HG02642 (cell line): ENCODE results near the gene PCDH12.
A peak's percentile ranks its signal among the peaks of the same experiment; 100 is the strongest.

Source experiments
- ATAC-seq: cut with Tn5 transposase; IDR thresholded peaks from one replicate; pipeline ENCODE4 v1.9.1; 2021; ENCODE audit warnings: mild to moderate bottlenecking; ENCODE audit not compliant: unreplicated experiment, poor library complexity

The PCDH12 gene

DNA sequence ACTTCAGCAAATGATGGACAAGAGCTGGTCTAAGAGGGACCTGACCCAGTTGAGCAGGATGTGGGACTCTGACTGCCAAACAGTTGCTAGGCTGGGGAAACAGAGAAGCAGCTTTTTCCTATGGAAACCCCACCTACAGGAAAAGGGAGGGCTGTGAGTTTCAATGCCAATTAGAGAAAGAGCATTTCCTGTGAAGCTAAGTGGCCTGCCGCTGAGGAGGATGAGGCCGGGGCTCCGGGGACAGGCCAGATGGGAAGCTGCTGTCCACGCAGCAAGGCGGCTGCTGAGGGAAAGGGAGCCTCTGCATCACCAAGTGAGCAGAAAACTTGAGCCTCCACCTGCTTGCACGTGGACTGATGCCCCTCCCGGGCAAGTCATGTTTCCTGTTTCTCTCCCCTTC, at the start of gene PCDH12:
TSS of gene PCDH12 (minus strand) at position 90 of the 400 bp plus-strand sequence. CDS start 351 bp downstream, outside the sequence.
- no peak for ATAC-seq

DNA sequence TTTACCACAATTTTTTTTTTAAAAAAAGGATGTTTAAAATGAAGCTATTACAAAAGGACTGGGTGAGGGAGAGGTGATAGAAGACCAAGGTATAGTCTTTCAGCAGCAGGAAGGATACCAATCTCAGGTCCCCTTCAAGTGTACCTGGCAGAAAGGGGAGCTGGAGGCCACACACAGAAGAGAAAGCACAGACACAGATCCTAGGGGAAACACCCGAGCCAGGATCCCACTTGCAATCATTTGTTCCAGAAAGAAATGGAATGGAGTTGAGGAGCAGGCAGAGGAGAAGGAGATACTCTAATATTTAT, 49.2 kb upstream of the PCDH12 start:
- no peak for ATAC-seq

DNA sequence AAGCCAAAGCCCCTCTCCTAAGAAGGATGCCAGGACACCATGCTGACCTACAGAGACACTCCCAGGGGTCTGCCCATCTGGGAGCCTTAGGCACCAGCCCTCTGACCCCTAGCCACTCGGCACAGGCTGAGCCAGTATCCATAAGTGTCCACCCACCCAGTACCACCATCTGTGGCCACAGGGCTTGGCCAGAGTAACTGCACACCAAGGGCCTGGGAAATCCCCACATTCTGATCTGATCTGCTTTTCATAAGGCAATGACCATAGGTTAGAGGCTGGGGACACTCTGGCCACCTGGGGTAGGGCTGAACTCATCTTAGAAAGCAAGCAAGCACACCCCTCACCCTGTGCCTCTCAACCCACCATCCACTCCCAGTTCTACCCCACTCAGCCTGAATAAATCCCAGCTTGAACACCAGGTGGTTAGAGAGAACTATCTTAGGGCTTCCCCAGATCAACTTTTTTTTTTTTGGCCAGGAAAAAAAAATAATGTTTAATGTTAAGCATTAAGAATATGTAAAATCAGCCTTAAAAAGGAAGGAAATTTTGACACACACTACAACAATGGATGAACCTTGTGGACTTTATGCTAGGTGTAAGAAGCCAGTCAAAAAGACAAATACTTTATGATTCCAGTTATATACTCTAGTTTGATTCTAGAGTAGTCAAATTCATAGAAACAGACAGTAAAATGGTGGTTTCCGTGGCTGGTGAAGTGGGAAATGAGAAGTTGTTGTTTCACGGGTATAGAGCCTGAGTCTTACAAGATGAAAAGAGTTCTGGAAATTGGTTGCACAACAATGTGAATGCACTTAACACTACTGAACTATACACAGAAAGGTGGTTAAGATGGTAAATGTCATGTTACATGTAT, 48.6 kb upstream of the PCDH12 start:
- ATAC-seq, result peak; percentile 50

DNA sequence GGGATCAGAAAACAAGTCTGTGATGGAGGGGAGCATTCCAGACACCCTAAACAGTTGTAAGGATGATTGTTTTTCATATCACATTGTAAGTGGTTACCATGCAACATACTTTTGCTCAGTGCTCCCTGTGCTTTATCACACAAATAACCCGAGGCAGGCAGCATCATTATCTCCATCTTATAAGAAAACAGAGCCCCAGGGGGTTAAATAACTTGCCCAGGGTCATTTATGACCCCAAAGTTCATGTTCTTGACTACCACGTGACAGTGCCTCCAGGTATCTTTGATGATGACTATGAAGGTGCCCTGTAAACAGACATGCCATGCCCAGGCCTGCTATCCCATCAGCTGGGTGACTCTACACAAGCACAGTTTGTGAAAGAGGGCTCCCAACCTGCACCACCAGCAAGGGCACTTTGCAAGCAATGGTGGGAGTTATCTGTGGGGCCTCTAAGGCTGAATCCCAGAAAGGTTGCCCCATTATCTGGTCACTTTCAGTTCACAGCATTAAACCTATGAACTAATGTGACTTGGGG, 45.3 kb upstream of the PCDH12 start:
- no peak for ATAC-seq

DNA sequence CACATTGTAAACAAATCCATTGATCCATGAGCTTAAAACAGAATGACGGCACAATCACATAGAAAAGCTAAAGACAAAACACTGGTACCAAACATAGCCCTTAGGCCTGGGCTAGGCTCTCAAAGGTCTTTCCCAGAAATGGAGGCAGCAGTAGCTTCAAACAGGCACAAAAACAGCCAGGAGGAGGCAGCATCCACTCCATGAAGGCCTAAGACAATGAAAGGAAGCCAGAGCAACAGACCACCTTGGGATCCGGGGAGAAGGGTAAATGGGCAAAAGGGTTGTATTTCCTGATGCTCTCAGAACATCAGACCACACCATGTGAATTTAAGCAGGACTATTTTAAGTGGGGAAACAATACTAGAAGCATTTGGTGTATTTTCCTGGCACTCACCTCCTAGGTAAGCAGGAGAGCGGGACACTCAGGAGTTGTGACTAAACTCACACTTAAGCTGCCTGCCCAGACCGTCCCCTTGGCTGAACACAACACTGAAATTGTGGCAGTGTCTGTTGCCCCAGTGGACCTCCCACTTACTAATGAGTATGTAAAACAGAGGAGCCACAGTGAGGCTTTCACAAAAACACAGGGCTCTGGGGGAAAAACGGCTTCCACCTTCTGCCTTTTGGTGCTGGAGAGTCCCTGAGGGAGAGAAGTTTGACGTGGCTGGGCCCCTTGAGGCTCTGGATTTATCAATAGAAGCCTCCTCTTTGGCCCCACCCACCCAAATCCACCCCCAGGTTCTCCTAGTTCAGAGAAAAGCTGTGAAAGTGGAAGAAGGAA, 42.9 kb upstream of the PCDH12 start:
- no peak for ATAC-seq

DNA sequence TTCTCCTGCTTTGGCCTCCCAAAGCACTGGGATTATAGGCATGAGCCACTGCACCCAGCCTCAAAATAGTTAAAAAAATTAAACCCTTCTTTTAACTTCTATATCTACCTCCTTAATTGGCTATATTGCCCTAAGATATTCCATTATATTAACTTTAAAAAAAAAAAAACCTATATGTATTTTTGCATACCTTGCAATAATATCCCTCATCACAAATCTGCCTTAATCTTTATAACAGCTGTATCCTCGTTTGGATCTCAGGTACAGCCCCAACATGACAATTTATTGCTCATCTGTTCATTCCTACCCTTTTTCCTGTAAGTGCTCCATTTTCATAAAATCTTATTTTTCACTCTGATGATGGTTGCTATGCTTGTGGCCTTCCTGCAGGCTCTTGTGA, 42.2 kb upstream of the PCDH12 start:
- ATAC-seq, result no peak

DNA sequence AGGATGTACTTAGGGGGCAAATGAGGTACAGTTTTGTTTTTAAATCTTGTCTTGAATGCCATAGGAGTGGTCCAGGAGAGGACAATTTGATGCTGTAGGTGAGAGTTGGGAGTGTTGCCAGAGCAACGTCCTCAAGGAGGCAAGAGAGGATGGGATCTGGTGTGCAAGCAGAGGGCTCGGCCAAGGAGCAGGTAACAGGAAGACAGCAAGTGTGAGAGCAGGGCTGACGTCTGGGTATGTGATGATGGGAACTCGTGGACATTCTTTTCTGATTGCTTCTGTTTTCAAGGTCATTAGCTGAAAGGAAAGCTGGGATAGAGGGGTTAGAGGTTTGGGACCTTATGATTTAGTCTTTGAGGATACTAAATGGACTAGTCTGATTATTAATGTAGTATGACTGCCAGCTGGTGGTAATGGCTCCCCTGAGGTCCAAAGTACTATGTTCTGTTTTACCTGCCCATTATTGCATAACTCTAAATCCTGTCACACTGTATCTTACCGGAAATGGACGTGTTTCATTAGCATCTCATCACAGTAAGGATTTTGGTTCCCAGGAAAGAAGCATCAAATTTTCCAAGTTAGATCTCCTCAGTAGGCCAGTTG, 39.5 kb upstream of the PCDH12 start:
- no peak for ATAC-seq

DNA sequence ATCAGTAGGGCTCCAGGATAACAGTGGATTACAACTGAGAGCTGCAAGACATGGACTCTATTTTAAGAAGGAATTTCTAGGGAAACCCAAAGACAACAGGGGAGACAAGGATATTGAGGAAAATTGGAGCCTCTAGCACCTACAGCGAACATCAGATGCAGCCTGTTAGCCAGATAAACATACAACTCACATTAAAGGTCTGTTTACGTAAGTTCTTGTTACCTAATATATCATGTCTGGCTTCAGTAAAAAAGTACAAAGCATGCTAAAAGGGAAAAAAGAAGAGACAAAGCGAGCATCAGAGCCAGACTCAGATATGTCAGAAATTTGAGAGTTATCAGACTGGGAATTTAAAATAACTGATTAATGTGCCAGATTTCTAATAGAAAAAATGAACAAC, 37.7 kb upstream of the PCDH12 start:
- no peak for ATAC-seq

DNA sequence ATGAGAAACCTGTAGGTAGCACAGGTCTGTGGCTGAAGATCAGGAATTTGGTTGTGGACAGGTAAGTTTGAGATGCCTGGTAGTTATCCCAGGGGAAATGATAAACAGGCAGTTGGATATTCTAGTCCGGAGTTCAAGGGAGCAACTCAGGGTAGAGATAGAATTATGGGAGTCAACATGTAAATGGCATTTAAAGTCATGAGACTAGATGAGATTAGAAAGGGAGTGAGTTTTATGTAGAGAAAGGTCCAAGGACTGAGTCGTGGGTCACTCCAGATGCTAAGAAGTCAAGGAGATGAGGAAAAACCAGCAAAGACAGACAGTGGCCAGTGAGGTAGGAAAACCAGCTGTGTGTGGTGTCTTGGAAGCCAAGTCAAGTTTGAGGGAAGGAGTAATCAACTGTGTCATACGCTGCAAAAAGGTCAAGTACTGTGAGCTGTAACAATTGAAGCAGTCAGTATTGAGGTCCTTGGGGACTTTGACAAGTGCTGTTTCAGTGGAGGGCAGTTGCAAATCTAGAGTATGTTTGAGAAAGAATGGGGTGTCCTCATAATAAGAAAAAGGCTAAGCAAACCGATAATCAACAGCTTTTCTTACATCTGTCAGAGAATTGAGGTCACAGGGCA, 36.6 kb upstream of the PCDH12 start:
- no peak for ATAC-seq

DNA sequence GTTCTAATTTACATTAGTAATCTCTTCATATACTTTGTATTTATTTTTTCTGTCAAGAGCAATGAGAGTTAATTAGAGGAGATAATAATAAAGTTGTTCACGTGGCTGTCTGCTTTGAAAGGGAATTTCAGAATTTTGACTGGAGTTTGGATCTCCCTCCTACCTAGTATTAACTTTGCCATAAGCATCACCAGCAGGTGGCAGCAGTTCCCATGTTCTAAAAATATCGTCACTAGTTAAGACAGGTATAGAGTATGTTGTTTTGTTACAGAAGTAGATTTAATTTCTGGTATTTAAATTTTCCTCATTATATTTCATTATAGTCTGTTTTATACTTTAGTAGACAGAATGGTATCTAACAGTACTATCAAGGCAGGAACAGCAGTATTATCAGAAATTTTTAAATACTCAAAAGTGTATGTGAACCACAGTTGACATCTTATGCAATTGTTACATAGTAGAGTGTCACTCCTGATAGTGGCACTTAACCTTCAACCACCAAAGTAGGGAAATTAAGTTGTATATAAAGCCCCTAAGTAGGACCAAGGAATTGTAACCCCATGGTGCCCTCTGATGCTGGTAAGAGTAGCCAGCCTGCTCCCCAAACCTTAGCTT, 34.5 kb upstream of the PCDH12 start:
- peak; percentile 69 for ATAC-seq

DNA sequence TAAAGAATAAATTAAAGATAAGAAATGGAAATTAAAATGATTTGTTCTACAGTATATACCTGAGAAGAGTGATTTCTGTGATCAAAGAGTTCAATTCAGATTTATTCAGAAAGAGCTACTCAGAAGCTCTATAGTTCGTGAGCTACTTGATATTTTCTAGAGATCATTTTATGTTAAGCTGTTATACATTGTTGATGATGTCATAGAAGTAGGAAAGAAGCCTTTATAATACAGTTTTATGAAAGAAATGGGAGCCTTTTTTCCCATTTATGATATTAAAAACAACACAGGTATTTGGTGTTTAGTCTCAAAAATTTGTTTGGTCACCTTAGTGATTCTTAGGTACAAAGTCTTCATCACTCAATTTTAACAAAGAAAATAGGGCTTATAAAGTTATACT, 31.7 kb upstream of the PCDH12 start:
- ATAC-seq, result no peak

DNA sequence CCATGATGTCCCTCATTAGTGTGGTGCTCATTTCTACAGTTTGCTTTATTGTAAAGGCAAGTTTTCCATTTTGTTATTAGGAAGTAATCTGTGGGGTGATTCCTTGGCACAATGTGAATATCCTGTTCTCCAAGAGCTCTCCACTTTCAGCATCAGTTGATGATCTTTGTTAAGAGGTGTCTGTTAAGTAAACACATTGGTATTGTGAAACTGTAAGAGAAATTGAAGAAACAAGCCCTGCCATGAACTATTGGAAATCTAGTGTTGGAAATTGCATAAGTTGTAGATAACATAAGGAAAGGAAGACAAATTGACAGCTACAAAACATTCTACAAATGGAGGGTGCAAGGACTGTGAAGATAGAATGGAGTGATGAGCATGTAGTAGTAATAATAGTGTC, 28.1 kb upstream of the PCDH12 start:
- no peak for ATAC-seq

DNA sequence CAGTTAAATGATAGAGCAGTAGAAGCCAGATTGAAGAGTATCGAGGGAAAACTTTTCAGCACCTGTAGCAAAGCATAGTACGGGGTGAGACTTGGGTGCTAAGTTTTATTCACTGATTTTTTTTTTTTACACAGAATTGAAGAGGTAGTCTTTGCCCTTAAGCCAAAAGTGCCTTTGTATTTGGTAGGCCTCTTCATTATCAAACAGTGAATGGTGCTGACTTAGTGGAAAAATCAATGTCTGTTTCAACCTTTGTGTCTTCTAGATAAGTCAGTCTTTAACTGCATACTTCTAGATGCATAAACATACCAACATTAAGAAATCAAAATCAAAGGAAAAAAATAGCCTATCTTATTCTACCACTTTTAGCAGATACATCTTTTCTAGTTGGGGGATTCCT, 24.6 kb upstream of the PCDH12 start:
- ATAC-seq, result no peak

DNA sequence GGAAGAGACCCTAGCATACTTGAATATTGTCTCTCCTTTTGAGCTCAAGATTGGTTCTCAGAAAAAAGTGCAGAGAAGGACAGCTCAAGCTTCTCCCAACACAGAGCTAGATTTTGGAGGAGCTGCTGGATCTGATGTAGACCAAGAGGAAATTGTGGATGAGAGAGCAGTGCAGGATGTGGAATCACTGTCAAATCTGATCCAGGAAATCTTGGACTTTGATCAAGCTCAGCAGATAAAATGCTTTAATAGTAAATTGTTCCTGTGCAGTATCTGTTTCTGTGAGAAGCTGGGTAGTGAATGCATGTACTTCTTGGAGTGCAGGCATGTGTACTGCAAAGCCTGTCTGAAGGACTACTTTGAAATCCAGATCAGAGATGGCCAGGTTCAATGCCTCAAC, 20.4 kb upstream of the PCDH12 start:
- ATAC-seq, result no peak

DNA sequence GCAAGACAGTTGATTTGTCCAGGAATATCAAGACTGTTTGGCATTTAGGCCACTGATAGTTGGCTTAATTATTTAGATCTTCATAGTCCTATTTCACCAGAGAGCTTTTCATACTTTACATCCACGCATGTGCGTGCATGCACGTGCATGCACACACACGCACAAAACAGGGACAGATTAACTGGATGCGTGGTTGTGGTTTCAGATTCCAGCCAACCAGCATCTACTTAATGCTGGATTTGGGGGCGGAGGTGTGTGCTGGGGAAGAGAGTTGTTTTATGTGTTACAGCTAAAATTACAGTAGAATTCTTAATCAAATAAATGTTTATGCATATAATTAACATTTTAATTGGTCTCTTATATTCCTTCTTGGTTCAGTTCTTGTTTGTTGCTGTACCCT, 18.2 kb upstream of the PCDH12 start:
- ATAC-seq, result no peak

DNA sequence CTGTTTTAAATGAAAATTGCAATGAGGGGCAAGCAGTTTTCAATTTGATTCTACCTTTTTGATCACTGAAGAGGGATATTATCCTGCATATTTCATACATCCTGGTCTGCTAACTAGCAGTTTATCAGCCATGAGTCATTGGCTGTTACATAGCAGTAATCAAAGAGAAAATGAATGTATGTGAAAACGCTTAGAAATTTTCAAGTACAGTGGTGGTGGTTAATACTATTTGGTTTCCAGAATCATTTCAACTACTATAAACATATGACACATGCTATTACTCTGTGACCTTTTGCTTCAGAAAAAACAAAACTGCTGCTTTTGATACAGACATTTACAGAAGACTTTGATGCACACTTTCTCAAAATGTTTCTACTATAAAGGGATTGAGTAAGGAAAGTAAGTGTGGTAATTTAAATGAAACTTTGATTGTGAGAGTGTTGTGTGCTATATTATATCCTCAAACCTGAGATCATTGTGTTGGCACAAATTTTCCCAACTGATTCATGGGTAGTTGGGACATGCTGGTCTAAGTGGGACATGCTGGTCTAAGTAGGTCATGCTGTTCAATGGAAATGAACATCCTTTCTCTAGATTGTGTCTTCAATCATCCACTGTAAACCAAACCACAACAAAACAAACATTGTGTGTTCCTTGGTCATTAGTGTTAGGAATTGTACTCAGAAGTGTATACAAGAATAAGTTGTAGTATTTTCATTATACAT, 16.0 kb upstream of the PCDH12 start:
- no peak for ATAC-seq

DNA sequence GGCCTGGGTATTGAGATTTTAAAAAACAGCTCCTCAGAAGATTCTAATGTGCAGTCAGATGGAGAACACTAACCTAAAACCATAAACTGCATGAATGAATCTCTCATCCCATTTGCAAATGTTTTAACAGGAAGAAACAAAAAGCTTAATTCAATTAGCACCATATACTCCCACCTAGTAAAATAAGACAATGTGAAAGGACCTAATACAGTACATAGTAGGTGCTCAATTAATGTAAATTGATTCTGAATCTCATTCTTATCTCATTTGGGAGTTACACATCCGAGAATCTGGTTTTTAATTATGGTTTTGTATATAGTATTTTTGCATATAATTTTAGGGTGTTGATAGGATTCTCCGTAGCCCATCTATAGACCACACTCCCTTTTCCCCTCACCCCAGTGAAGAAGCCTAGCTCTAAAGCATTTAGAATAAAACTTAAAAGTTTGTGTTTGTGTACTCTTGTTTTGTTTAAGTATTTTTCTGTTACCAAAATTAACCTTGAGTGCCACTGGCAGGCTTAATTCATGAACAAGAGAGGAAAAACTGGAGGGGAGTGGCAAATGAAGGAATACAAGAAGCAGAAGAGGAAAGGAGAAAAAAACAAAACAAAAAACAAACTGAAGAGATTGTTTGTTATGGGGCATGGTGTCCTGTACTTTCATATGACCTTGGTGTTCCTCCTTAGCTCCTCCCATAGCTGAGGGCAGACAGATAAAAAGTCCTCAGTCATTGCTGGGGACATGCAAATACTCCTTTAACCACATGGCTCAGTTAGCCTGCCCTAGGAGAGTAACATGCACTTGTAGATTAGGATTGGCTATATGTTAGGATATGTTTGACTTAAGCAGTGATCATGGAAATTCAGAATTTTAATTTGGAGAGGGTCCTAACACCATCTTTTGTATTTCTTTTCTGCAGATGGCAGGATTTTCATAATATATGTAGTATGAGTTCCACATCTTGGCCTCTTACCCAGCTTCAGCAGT, 12.1 kb upstream of the PCDH12 start:
- ATAC-seq, result peak; percentile 52

DNA sequence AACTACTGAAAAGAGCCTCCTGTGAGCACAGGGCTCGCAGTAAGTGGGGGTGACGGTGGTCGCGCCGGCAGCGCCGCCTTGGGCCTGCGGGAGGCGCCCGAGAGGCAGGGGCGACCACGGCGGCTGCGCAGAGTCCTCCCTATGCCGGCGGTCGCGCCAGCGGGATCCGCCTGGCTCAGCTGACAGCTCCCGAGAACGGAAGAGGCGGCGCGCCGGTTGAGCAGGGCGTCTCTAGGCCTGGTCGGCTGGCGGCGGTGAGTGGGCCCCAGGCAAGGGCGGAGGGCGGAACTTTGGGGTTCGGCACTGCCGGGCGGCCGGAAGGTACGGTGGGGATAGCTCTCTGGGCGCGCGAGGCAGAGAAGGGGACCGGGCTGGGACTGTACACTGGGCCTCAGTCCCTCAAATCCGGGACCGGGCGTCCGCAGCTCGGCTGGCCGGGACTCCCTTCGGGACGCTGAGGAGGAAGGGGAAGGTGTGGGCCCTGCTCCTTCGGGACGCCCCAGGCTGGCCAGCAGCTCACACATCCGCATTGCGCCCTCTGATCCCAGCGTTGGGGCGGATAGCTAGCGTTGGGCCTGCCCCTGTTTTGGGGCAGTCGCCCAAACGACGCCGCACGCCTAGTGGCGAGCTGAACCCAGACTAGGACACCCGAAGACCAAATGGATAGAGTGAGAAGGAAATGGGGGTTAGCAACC, 11.1 kb upstream of the PCDH12 start, which contains the start of gene RNF14:
TSS of gene RNF14 (plus strand) at position 192 of the 695 bp plus-strand sequence. CDS start 4,484 bp downstream, outside the sequence.
- ATAC-seq, result peak; percentile 93
